ENCODE results near the gene COPS9. TPM values are rescaled to one million over a fixed set of nuclear protein-coding genes. Genes with fewer than 3 reads are reported as not detected.

COPS9 gene
- total RNA-seq, 1 donor from 2014 or later: 115 TPM

DNA sequence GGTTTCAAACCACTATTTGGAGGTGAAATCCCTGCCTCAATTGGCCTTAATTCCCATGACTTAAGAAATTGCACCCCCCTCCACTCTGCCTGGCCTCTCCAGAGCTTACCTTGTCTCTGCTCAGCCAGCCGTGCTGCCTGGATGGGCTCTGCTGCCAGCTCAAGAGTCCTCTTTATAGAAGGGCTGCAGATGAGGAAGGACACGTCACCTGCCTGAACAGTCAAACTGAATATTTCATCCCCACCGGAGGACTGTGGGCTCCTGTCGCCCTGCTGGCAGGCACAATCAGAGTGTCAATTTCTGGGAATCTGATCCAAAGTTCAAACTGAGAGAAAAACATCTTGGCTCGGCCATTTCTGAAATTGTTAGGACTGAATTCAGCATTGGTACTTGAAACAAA is 4.4 kb upstream of the COPS9 start, which contains the start of gene OTOS:
OTOS (minus strand) TSS at position 148 of the 400 bp plus-strand sequence. CDS start 332 bp downstream, outside the sequence.
- Mint-ChIP-seq H3K36me3 (ENCODE audit: insufficient read depth) (no peaks in the 10 kb centered on the region), H3K4me3 (ENCODE audit: low read depth) (no peak within 1 kb of the TSS), H3K9me3 (ENCODE audit: low read depth) (no peaks in the 10 kb centered on the region), H3K27me3 (peaks cover 35% of the 10 kb centered on the region), H3K27ac (no peak within 1 kb of the TSS), H3K4me1 (ENCODE audit: low read depth) (no peaks in the 10 kb centered on the region)
- TF ChIP-seq, protein P1, sequence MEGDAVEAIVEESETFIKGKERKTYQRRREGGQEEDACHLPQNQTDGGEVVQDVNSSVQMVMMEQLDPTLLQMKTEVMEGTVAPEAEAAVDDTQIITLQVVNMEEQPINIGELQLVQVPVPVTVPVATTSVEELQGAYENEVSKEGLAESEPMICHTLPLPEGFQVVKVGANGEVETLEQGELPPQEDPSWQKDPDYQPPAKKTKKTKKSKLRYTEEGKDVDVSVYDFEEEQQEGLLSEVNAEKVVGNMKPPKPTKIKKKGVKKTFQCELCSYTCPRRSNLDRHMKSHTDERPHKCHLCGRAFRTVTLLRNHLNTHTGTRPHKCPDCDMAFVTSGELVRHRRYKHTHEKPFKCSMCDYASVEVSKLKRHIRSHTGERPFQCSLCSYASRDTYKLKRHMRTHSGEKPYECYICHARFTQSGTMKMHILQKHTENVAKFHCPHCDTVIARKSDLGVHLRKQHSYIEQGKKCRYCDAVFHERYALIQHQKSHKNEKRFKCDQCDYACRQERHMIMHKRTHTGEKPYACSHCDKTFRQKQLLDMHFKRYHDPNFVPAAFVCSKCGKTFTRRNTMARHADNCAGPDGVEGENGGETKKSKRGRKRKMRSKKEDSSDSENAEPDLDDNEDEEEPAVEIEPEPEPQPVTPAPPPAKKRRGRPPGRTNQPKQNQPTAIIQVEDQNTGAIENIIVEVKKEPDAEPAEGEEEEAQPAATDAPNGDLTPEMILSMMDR (IDR thresholded peaks at IDR 0.05; ENCODE audit: unreplicated experiment): no peak
- DNase-seq (ENCODE audit: low spot score, unreplicated experiment): no peak

DNA sequence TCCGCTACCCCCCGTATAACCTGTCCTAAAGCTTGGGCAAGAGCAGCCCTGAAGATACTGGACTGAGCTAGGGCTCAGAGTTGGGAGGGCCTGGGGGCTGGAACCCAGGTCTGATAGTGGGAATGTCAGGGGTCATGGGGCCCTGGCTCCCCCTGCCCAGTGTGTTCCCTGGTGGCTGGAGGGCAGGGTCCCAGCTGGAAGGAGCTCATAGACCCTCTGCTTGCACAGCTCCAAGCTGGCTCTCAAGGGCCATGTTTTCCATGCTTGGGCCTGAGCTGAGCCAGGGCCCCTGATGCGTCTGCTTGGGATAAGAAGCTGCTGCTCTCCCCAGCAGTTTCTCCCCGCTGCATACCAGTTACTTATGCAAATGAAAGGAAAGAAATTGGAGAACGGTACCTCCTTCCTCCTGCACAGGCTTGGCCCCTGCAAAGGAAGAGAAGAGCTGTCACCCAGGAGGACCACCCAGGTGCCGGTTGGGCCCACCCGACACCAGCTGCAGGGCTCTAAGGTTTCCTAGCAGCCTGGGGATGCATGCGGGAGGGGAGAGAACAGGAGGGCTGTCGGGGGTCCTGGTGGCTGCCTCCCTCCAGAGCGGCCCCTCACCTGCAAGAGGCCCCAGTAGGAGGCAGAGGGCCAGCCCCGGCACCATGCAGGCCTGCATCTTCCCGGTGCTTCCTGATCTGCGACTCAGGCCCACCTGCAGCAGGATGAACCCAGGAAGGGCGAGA is 3.7 kb upstream of the COPS9 start:
- H3K36me3 Mint-ChIP-seq (ENCODE audit: insufficient read depth): no peaks in the 10 kb centered on the region
- no peak overlapping the region for H3K27ac Mint-ChIP-seq
- H3K4me1 Mint-ChIP-seq (ENCODE audit: low read depth): peaks cover 7% of the 10 kb centered on the region
- H3K27me3 Mint-ChIP-seq: peaks cover 35% of the 10 kb centered on the region
- H3K9me3 Mint-ChIP-seq (ENCODE audit: low read depth): no peaks in the 10 kb centered on the region
- TF ChIP-seq, protein P1 (IDR thresholded peaks at IDR 0.05; ENCODE audit: unreplicated experiment): no peak
- H3K4me3 Mint-ChIP-seq (ENCODE audit: low read depth): no peak overlapping the region
- no peak for DNase-seq (ENCODE audit: low spot score, unreplicated experiment)

DNA sequence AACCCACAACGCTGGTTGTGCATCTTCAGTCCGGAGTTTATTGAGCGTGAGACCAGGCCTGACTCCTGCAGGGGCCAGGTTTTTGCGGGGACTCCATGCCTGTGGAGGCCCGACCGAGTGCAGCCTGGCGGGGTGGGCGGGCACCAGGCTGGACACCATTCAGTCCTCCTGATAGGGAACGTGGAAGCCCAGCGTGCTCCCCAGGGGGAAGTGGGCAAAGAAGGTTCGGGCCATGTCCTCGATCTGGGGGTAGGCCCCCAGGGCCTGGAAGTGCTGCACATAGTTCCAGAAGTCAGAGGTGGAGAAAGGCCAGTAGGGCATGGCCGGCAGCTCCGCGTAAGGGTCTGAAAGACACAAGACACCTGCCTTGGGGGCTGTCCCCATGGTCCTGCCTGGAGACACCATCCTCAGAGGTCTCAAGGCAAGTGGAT is 2.9 kb upstream of the COPS9 start:
- TF ChIP-seq, protein P1 (IDR thresholded peaks at IDR 0.05; ENCODE audit: unreplicated experiment): no peak
- DNase-seq (ENCODE audit: low spot score, unreplicated experiment): no peak
- Mint-ChIP-seq H3K27me3 (peaks cover 35% of the 10 kb centered on the region), H3K27ac (no peak overlapping the region), H3K4me1 (ENCODE audit: low read depth) (peaks cover 11% of the 10 kb centered on the region), H3K4me3 (ENCODE audit: low read depth) (no peak overlapping the region), H3K9me3 (ENCODE audit: low read depth) (no peaks in the 10 kb centered on the region), H3K36me3 (ENCODE audit: insufficient read depth) (no peaks in the 10 kb centered on the region)

DNA sequence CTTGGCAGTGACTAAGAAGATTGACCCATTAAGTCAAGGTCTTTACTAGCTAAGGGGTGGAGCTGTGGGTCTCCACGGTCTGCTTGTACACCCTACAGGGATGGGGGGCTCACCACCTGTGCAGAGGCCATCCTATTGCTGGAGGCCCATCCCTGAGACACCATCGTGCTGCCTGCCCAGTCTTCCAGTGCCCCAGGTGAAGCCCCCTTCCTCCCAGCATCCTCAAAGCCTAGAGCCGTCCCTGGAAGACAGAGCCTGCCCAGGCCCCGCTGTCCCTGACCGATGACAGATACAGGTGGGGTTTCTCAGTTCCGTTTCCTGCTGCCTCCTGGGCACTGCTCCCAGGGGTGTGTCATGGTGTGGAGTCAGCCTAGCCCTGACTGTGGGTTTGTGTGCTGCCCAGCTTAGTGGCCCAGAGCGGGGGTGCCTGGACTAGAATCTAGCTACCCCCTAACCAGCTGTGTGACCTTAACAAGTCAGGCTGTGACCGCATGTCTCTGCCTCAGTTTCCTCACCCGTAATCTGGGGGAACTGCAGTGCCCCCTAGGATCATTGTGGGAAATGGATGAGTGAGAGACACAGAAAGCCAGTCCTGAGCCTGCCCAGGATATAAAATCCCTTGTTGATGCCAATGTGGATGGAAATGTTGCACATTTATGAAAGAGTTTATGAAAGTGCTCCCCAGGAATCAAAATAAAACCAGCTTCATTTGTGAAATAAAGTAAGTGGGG is 2.3 kb upstream of the COPS9 start:
- Mint-ChIP-seq H3K27ac (peak overlapping the region; percentile 62), H3K27me3 (peaks cover 35% of the 10 kb centered on the region), H3K36me3 (ENCODE audit: insufficient read depth) (no peaks in the 10 kb centered on the region), H3K4me3 (ENCODE audit: low read depth) (no peak overlapping the region), H3K9me3 (ENCODE audit: low read depth) (no peaks in the 10 kb centered on the region), H3K4me1 (ENCODE audit: low read depth) (peaks cover 11% of the 10 kb centered on the region)
- TF ChIP-seq, protein P1 (IDR thresholded peaks at IDR 0.05; ENCODE audit: unreplicated experiment): no peak
- DNase-seq (ENCODE audit: low spot score, unreplicated experiment): no peak

DNA sequence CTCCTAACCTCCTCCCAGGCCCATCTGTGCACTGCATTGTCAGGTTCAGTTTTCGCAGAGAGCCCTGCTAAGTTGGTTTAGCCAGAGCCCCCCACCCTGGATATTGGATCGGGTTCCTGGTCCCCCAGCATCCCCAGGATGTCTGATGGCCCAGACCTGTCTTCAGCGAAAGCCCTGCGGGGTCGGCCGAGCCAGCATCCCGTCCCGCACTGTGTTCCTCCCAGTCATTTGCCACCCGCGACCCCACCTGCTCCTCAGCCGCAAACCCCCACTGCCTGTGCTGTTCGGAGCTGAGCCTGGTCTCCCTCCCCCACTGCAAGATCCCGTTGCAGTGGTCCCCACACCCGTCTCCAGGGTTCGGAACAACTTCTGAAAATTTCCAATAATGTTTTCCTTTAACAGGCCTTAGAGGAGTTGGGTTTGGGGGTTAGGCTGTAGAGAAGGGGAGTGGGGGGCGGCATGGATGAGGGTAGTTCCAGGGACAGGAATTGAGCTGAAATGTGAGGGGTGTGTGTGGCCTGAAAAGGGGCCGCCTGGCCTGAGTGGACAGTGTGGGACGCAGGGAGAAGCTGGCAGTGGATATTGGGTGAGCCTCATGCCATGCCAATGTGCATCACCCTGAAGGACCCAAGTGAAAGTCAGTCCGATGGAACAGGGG is 1.6 kb upstream of the COPS9 start:
- H3K27me3 Mint-ChIP-seq: peaks cover 32% of the 10 kb centered on the region
- TF ChIP-seq, protein P1 (IDR thresholded peaks at IDR 0.05; ENCODE audit: unreplicated experiment): no peak
- peaks cover 11% of the 10 kb centered on the region for H3K4me1 Mint-ChIP-seq (ENCODE audit: low read depth)
- H3K36me3 Mint-ChIP-seq (ENCODE audit: insufficient read depth): peaks cover 1% of the 10 kb centered on the region
- H3K4me3 Mint-ChIP-seq (ENCODE audit: low read depth): peak overlapping the region; percentile 82
- H3K9me3 Mint-ChIP-seq (ENCODE audit: low read depth): no peaks in the 10 kb centered on the region
- H3K27ac Mint-ChIP-seq: peak overlapping the region; percentile 62
- DNase-seq (ENCODE audit: low spot score, unreplicated experiment): no peak

Data from progenitor cell of endocrine pancreas (in vitro differentiated cells).